Measurements from ENCODE around the gene CCRL2. TPM values are rescaled to one million over a fixed set of nuclear protein-coding genes. Genes with fewer than 3 reads are reported as not detected.

CCRL2 gene
- total RNA-seq, 2 experiments from 2014 or later: 4.3 to 4.5 TPM

DNA sequence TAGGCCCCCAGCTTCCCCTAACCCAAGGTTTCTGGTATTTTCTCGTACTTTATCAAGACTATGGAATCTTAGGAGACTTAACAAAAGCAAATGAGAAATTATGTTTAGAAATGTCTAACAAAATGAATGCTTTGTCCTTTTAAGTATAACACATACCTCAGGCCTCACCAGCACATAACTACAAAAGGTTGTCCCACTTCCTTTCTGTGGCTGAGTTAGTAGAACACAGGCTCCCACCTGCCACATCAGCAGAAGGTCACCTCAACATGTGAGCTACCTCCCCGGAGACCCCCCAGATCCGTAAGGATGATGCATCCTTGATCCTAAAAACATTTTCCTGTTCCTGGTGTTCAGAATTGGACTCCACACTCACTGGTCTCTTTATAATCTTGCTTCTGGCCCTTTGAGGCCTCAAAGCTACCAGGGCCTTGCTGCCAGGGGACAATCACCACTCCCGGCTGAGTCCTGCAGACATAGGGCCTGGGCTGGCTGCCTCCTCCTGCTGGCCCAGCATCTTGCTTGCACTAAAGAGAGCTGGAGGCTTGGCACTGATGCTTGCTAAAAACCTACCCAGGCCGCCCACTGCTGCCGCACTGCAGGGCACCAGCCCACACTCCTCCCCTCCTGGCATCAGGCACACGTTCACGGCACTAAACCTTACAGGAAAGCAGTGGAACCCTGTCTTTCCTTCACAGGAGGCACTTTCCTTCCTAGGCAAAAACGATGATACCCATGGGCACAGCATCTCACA, 2.9 kb downstream of the CCRL2 start:
- Mint-ChIP-seq H3K4me3 (no peak overlapping the region), H3K36me3 (ENCODE audit: low read depth) (no peaks in the 10 kb centered on the region), H3K4me1 (ENCODE audit: low read depth) (peaks cover 31% of the 10 kb centered on the region), H3K27me3 (no peaks in the 10 kb centered on the region), H3K9me3 (no peaks in the 10 kb centered on the region), H3K27ac (no peak overlapping the region)
- H3K4me1 ChIP-seq (ENCODE audit: insufficient read depth, low read length): peaks cover 22% of the 10 kb centered on the region
- no peaks in the 10 kb centered on the region for H3K36me3 ChIP-seq (ENCODE audit: insufficient read depth, low read length)
- H3K27me3 ChIP-seq (ENCODE audit: control insufficient read depth in 1 of 2, insufficient read depth in 2 of 2, low read length in 2 of 2): no peaks in the 10 kb centered on the region
- intact Hi-C loops (cut with DNase I, micrococcal nuclease): no loop called here
- H3K9me3 ChIP-seq (ENCODE audit: control insufficient read depth in 1 of 2, insufficient read depth in 1 of 2, low read length in 2 of 2): no peaks in the 10 kb centered on the region
- no peak overlapping the region for H3K27ac ChIP-seq (ENCODE audit: low read depth in 1 of 2, low read length in 2 of 2)
- DNase-seq: no peak
- no peak for ATAC-seq (ENCODE audit: poor library complexity)
- CTCF ChIA-PET: interaction anchor here (1.0 kb wide), 1 partner anchor 219 kb away, joined by 3 read pairs; no protein-coding TSS in a partner anchor
- POLR2A ChIA-PET: no interaction called here
- TF ChIP-seq, protein P1, sequence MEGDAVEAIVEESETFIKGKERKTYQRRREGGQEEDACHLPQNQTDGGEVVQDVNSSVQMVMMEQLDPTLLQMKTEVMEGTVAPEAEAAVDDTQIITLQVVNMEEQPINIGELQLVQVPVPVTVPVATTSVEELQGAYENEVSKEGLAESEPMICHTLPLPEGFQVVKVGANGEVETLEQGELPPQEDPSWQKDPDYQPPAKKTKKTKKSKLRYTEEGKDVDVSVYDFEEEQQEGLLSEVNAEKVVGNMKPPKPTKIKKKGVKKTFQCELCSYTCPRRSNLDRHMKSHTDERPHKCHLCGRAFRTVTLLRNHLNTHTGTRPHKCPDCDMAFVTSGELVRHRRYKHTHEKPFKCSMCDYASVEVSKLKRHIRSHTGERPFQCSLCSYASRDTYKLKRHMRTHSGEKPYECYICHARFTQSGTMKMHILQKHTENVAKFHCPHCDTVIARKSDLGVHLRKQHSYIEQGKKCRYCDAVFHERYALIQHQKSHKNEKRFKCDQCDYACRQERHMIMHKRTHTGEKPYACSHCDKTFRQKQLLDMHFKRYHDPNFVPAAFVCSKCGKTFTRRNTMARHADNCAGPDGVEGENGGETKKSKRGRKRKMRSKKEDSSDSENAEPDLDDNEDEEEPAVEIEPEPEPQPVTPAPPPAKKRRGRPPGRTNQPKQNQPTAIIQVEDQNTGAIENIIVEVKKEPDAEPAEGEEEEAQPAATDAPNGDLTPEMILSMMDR (IDR thresholded peaks at IDR 0.05): no peak
- no peak overlapping the region for H3K4me3 ChIP-seq (ENCODE audit: low read length)

DNA sequence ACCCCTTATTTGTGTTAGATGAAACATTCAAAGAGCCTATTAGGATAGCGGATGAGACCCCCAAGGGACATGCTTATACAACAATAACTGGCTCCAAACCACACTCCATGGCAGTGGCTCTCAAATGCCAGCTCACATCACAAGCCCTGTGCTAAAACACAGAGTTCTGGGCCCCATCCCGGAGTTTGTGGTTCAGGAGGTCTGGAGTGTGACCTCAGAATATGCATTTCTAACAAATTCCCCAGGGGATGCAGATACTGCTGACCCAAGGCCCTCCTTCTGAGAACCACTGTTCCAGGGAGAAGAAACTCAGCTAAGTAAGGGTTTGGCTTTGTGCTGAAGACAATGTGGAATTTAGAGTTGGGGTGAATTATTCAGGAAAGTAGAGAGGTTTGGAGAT, 3.6 kb downstream of the CCRL2 start:
- H3K36me3 Mint-ChIP-seq (ENCODE audit: low read depth): no peaks in the 10 kb centered on the region
- no peaks in the 10 kb centered on the region for H3K9me3 Mint-ChIP-seq
- no peak for ATAC-seq (ENCODE audit: poor library complexity)
- no peaks in the 10 kb centered on the region for H3K27me3 ChIP-seq (ENCODE audit: control insufficient read depth in 1 of 2, insufficient read depth in 2 of 2, low read length in 2 of 2)
- H3K36me3 ChIP-seq (ENCODE audit: insufficient read depth, low read length): no peaks in the 10 kb centered on the region
- intact Hi-C loops (cut with DNase I, micrococcal nuclease): no loop called here
- peaks cover 20% of the 10 kb centered on the region for H3K4me1 ChIP-seq (ENCODE audit: insufficient read depth, low read length)
- peaks cover 31% of the 10 kb centered on the region for H3K4me1 Mint-ChIP-seq (ENCODE audit: low read depth)
- no peak for DNase-seq
- POLR2A ChIA-PET: no interaction called here
- H3K9me3 ChIP-seq (ENCODE audit: control insufficient read depth in 1 of 2, insufficient read depth in 1 of 2, low read length in 2 of 2): no peaks in the 10 kb centered on the region
- no peak overlapping the region for H3K27ac Mint-ChIP-seq
- CTCF ChIA-PET: no interaction called here
- no peak overlapping the region for H3K4me3 Mint-ChIP-seq
- H3K27me3 Mint-ChIP-seq: no peaks in the 10 kb centered on the region
- no peak overlapping the region for H3K27ac ChIP-seq (ENCODE audit: low read depth in 1 of 2, low read length in 2 of 2)
- TF ChIP-seq, protein P1 (IDR thresholded peaks at IDR 0.05): no peak
- no peak overlapping the region for H3K4me3 ChIP-seq (ENCODE audit: low read length)

DNA sequence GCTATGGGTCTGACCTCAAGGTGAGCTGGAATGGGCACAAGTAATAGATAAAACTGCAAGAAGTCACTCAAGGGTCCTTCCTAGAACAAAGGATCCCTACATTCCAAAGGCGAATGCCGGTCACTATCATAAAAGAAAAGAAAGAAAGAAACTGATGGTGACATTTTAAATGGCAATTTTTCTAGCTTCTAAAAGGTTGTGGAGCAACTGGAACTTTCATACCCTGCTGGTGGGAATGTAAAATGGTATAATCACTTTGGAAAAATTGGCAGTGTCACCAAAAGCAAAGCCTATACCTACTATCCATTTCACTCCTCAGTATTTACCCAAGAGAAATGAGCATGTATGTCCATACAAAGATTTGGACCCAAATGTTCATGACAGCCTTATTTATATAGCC, 4.2 kb downstream of the CCRL2 start:
- Mint-ChIP-seq H3K9me3 (no peaks in the 10 kb centered on the region), H3K36me3 (ENCODE audit: low read depth) (no peaks in the 10 kb centered on the region), H3K4me3 (no peak overlapping the region), H3K27me3 (no peaks in the 10 kb centered on the region), H3K4me1 (ENCODE audit: low read depth) (peaks cover 31% of the 10 kb centered on the region), H3K27ac (no peak overlapping the region)
- ChIA-PET POLR2A (no interaction called here), CTCF (no interaction called here)
- intact Hi-C loops (cut with DNase I, micrococcal nuclease): no loop called here
- H3K27me3 ChIP-seq (ENCODE audit: control insufficient read depth in 1 of 2, insufficient read depth in 2 of 2, low read length in 2 of 2): no peaks in the 10 kb centered on the region
- H3K36me3 ChIP-seq (ENCODE audit: insufficient read depth, low read length): no peaks in the 10 kb centered on the region
- H3K4me3 ChIP-seq (ENCODE audit: low read length): no peak overlapping the region
- TF ChIP-seq, protein P1 (IDR thresholded peaks at IDR 0.05): no peak
- no peaks in the 10 kb centered on the region for H3K9me3 ChIP-seq (ENCODE audit: control insufficient read depth in 1 of 2, insufficient read depth in 1 of 2, low read length in 2 of 2)
- ATAC-seq (ENCODE audit: poor library complexity): no peak
- no peak overlapping the region for H3K27ac ChIP-seq (ENCODE audit: low read depth in 1 of 2, low read length in 2 of 2)
- DNase-seq: no peak
- H3K4me1 ChIP-seq (ENCODE audit: insufficient read depth, low read length): peaks cover 17% of the 10 kb centered on the region
